T-helper 9 cell (primary cell): ENCODE data around the gene SMG7.

ENCODE experiments used
- DNase-seq: peaks from one replicate; pipeline ENCODE4 v3.0.0-alpha.2; 2020

SMG7 gene

GRCh38 chr1:183470147-183470960, 1.9 kb upstream of the SMG7 start:
- DNase-seq = peak; percentile 87

GRCh38 chr1:183470961-183471742, 1.1 kb upstream of the SMG7 start:
- peak; percentile 57 for DNase-seq

GRCh38 chr1:183471743-183472487, 384 bp upstream of the SMG7 start:
- peak; percentile 98 for DNase-seq

- DNase-seq = no peak
Observed at GRCh38 chr1:183473217-183473536, 878 bp downstream of the SMG7 start.

GRCh38 chr1:183476081-183476480, 3.8 kb downstream of the SMG7 start:
- DNase-seq = no peak

GRCh38 chr1:183477986-183478781, 5.9 kb downstream of the SMG7 start:
- no peak for DNase-seq

- no peak for DNase-seq
Observed at GRCh38 chr1:183480971-183481441, 8.7 kb downstream of the SMG7 start.

GRCh38 chr1:183483224-183483623, 10.9 kb downstream of the SMG7 start:
- no peak for DNase-seq

GRCh38 chr1:183484254-183484653, 12.0 kb downstream of the SMG7 start:
- no peak for DNase-seq

- no peak for DNase-seq
Observed at GRCh38 chr1:183484851-183485250, 12.6 kb downstream of the SMG7 start.

- no peak for DNase-seq
Observed at GRCh38 chr1:183487674-183488442, 15.6 kb downstream of the SMG7 start.

- no peak for DNase-seq
Observed at GRCh38 chr1:183490932-183491331, 18.6 kb downstream of the SMG7 start.

GRCh38 chr1:183493540-183494245, 21.4 kb downstream of the SMG7 start:
- no peak for DNase-seq

- no peak for DNase-seq
Observed at GRCh38 chr1:183495420-183495819, 23.1 kb downstream of the SMG7 start.

- no peak for DNase-seq
Observed at GRCh38 chr1:183497218-183497617, 24.9 kb downstream of the SMG7 start.

- no peak for DNase-seq
Observed at GRCh38 chr1:183498342-183498991, 26.2 kb downstream of the SMG7 start.

- DNase-seq = no peak
Observed at GRCh38 chr1:183505454-183506089, 33.3 kb downstream of the SMG7 start.

- DNase-seq = no peak
Observed at GRCh38 chr1:183506561-183506960, 34.3 kb downstream of the SMG7 start.

- no peak for DNase-seq
Observed at GRCh38 chr1:183508694-183509093, 36.4 kb downstream of the SMG7 start.

GRCh38 chr1:183512450-183512849, 40.2 kb downstream of the SMG7 start:
- DNase-seq = no peak
